K562 (cell line): ENCODE results near the gene ATP1A3. TPM values are rescaled to one million over a fixed set of nuclear protein-coding genes. Genes with fewer than 3 reads are reported as not detected.

ENCODE experiments used
- BDP1 ChIP-seq: IDR thresholded peaks from 3 replicates; pipeline ENCODE4 v1.6.1; 2011; ENCODE audit not compliant: insufficient read length, insufficient read depth
- E2F4 ChIP-seq: sonication (generic); formaldehyde crosslinking; IDR thresholded peaks from 2 replicates; pipeline ENCODE4 v1.8.0; 2022; ENCODE audit warnings: mild to moderate bottlenecking, low read depth, missing genetic modification reagents
- ELK1 ChIP-seq: sonication (generic); formaldehyde crosslinking; IDR thresholded peaks from 2 replicates; pipeline ENCODE4 v1.8.1; 2022; ENCODE audit warnings: missing genetic modification reagents
- GATA2 ChIP-seq: sonication (generic); formaldehyde crosslinking; IDR thresholded peaks from 2 replicates; pipeline ENCODE4 v1.4.0; 2020; ENCODE audit warnings: mild to moderate bottlenecking, missing genetic modification reagents
- HDAC1 ChIP-seq, 2 experiments: fragments of 450-650 bp; IDR thresholded peaks; 2 replicates each; pipeline ENCODE4 v1.6.1; 2016 to 2017; ENCODE audit warnings: inconsistent platforms in 1 of 2, mild to moderate bottlenecking in 1 of 2, moderate library complexity in 1 of 2
- HNRNPK ChIP-seq: fragments of 200-400 bp; formaldehyde crosslinking; IDR thresholded peaks from one replicate; pipeline ENCODE4 v1.6.1; 2018; ENCODE audit warnings: mild to moderate bottlenecking, low read depth, low read length; ENCODE audit not compliant: poor library complexity, severe bottlenecking
- PYGO2 ChIP-seq: fragments of 450-650 bp; IDR thresholded peaks from 2 replicates; pipeline ENCODE4 v1.6.1; 2016; ENCODE audit warnings: mild to moderate bottlenecking, missing genetic modification characterization, moderate library complexity, missing compliant biosample characterization
- SMARCA5 ChIP-seq: fragments of 450-650 bp; IDR thresholded peaks from 2 replicates; pipeline ENCODE4 v1.6.1; 2016
- SMARCB1 ChIP-seq: IDR thresholded peaks from 2 replicates; pipeline ENCODE4 v1.6.1; 2011; ENCODE audit warnings: improper control_type of control experiment, low read depth; ENCODE audit not compliant: insufficient read length
- TEAD1 ChIP-seq, 2 experiments: fragments of 450-650 bp in 1 of 2; sonication (generic) in 1 of 2; formaldehyde crosslinking; IDR thresholded peaks; 2 replicates each; pipeline versions ENCODE4 v1.4.0 to v1.8.0; 2020 to 2022; ENCODE audit warnings: mild to moderate bottlenecking in 2 of 2, missing genetic modification reagents in 1 of 2
- ZBTB40 ChIP-seq, 2 experiments: fragments of 450-650 bp in 1 of 2; sonication (generic) in 1 of 2; formaldehyde crosslinking in 1 of 2; IDR thresholded peaks; 2 replicates each; pipeline versions ENCODE4 v1.7.1 to v1.9.0; 2016 to 2022; ENCODE audit warnings: inconsistent platforms in 1 of 2, mild to moderate bottlenecking in 1 of 2, missing genetic modification reagents in 1 of 2
- polyA plus RNA-seq, 8 experiments: library from polyadenylated mRNA; depleted of rRNA in 4 of 8; stranded (reverse) in 5 of 8; unstranded in 3 of 8; fragments of >200 nt; fragmentation: Nextera tagmentation in 2 of 8; fragmentation: Illumina TruSeq in 1 of 8; extraction: Ambion mirVana in 2 of 8; extraction: Trizol in 1 of 8; gene quantifications; 2 replicates each; pipeline versions ENCODE4 v1.2.1 to v1.2.3, GENCODE V29; 2011 to 2014; ENCODE audit warnings: inconsistent platforms in 1 of 8, missing spikeins in 1 of 8
- total RNA-seq, 7 experiments: library from RNA; depleted of rRNA in 6 of 7; stranded (reverse); fragments of >200 nt in 6 of 7; fragmentation: Illumina TruSeq in 2 of 7; extraction: Trizol in 2 of 7; gene quantifications; 2 replicates each; pipeline versions ENCODE4 v1.2.1 to v1.2.3, GENCODE V29; 2011 to 2021; ENCODE audit warnings: low replicate concordance in 1 of 7

The ATP1A3 gene
- total and polyA plus RNA-seq, 9 of the 15 experiments (the other 6 are each of a cell fraction or from before 2014, with no cell fraction given): 0.03 to 1.0 (median 0.17) TPM; not detected in 3

GRCh38 chr19:41923045-41923788 lies 70.8 kb downstream of the ATP1A3 start (continued):
- TF ChIP-seq ZBTB40 (IDR thresholded peaks at IDR 0.05) (no peak), ZBTB40 (CRISPR knock-in tag; IDR thresholded peaks at IDR 0.05) (no peak), PYGO2 (no peak), SMARCA5 (peak; percentile 80; the same call in 1 of the 2 replicates), E2F4 (no peak), SMARCB1 (no peak), BDP1 (no peak), HNRNPK (no peak), TEAD1 (CRISPR knock-in tag; IDR thresholded peaks at IDR 0.05) (no peak), HDAC1 (IDR thresholded peaks at IDR 0.05) (0 out of 4 replicates have a peak, but pooled peaks of 1 of the 2 experiments have one; percentile 10), ELK1 (CRISPR knock-in tag) (no peak), GATA2 (CRISPR knock-in tag) (no peak)
